HepG2 (cell line): ENCODE results near the gene CSRNP3. TPM values are rescaled to one million over a fixed set of nuclear protein-coding genes. Genes with fewer than 3 reads are reported as not detected.

Experiments used
- ATAC-seq: fragments of 200-7000 bp; cut with Tn5 transposase; 3 replicates; pipeline ENCODE4 v1.9.1; 2020; ENCODE audit warnings: mild to moderate bottlenecking, moderate library complexity
- BruUV-seq: library from RNA; stranded (reverse); fragments of 400-500 nt; replicated peaks from 2 replicates; lab custom pipeline; 2021; lab: Mats Ljungman, UMichigan
- CTCF ChIA-PET: fragments of 300-600 bp; formaldehyde crosslinking; extraction: SDS; loops from one replicate; lab custom pipeline; 2021; ENCODE audit warnings: low total read pairs, inconsistent platforms, low intra/inter-chr PET ratio; lab: Yijun Ruan, JAX
- POLR2A ChIA-PET: fragments of 350-600 bp; sonication (Branson Sonifier 250); formaldehyde crosslinking; loops from one replicate; lab custom pipeline; 2020; ENCODE audit warnings: antibody characterized with exemption, inconsistent platforms; lab: Yijun Ruan, JAX
- DNase-seq: peaks from one replicate; pipeline ENCODE4 v3.0.0-alpha.2; 2015; ENCODE audit warnings: low spot score
- FAIRE-seq: peaks from 3 replicates; lab custom pipeline; 2011; peaks lifted over from hg19 to GRCh38; lab: Jason Lieb, UNC
- H2AFZ ChIP-seq: one replicate; pipeline ENCODE4 v1.6.1; 2011; ENCODE audit warnings: low read length, inconsistent platforms
- H3K27ac ChIP-seq: fragments of 300-600 bp; 3 replicates; pipeline ENCODE4 v1.8.0; 2011; ENCODE audit warnings: mixed run types, mild to moderate bottlenecking, mixed read lengths, low read length, inconsistent platforms; ENCODE audit not compliant: insufficient read depth; ENCODE audit errors: extremely low read length
- H3K27me3 ChIP-seq, 2 experiments: fragments of 200-600 bp in 1 of 2; 2 replicates in 1 of 2; 3 replicates in 1 of 2; pipeline versions ENCODE4 v1.6.0 to v1.8.0; 2011; ENCODE audit warnings: low read length in 2 of 2, mild to moderate bottlenecking in 2 of 2, moderate library complexity in 2 of 2, inconsistent platforms in 1 of 2; ENCODE audit not compliant: insufficient read depth in 2 of 2, control insufficient read depth in 1 of 2
- H3K36me3 ChIP-seq, 2 experiments: fragments of 200-600 bp in 1 of 2; replicated peaks in 1 of 2; 2 replicates in 1 of 2; 3 replicates in 1 of 2; pipeline versions ENCODE4 v1.5.1 to v1.8.0; 2011; ENCODE audit warnings: low read length in 2 of 2, inconsistent platforms in 1 of 2; ENCODE audit not compliant: insufficient read depth in 2 of 2, control insufficient read depth in 1 of 2
- H3K4me1 ChIP-seq: 2 replicates; pipeline ENCODE4 v1.5.1; 2012; ENCODE audit warnings: low read length, inconsistent platforms; ENCODE audit not compliant: insufficient read depth
- H3K4me2 ChIP-seq: 2 replicates; pipeline ENCODE4 v1.6.0; 2011; ENCODE audit warnings: low read depth, low read length, inconsistent platforms
- H3K4me3 ChIP-seq, 3 experiments: fragments of 200-600 bp in 1 of 3; sonication (generic), shearing (Covaris generic) in 1 of 3; replicated peaks in 1 of 3; 2 replicates each; pipeline ENCODE4 v1.5.1; 2011 to 2016; ENCODE audit warnings: low read length in 3 of 3, inconsistent platforms in 2 of 3, low read depth in 2 of 3, mild to moderate bottlenecking in 2 of 3, control low read depth in 1 of 3, mixed read lengths in 1 of 3; ENCODE audit not compliant: insufficient read depth in 1 of 3
- H3K79me2 ChIP-seq: one replicate; pipeline ENCODE4 v1.6.1; 2011; ENCODE audit warnings: low read length, inconsistent platforms; ENCODE audit not compliant: insufficient read depth
- H3K9ac ChIP-seq: 2 replicates; pipeline ENCODE4 v1.6.0; 2011; ENCODE audit warnings: mild to moderate bottlenecking, low read depth, low read length, inconsistent platforms; ENCODE audit not compliant: insufficient read depth
- H3K9me3 ChIP-seq: 2 replicates; pipeline ENCODE4 v1.5.1; 2012; ENCODE audit warnings: mild to moderate bottlenecking, low read length
- H4K20me1 ChIP-seq: 2 replicates; pipeline ENCODE4 v1.6.0; 2011; ENCODE audit warnings: inconsistent platforms, mild to moderate bottlenecking, low read length, moderate library complexity; ENCODE audit not compliant: insufficient read depth
- E2F1 ChIP-seq: sonication (generic); formaldehyde crosslinking; IDR thresholded peaks from 2 replicates; pipeline ENCODE4 v1.5.0; 2020; ENCODE audit warnings: missing genetic modification reagents
- HINFP ChIP-seq: sonication (generic); formaldehyde crosslinking; IDR thresholded peaks from 2 replicates; pipeline ENCODE4 v1.4.0; 2020; ENCODE audit warnings: low read depth, mild to moderate bottlenecking, missing genetic modification reagents
- NFYC ChIP-seq: IDR thresholded peaks from 2 replicates; pipeline ENCODE4 v1.6.1; 2016; ENCODE audit warnings: missing genetic modification reagents, missing compliant biosample characterization
- RFX1 ChIP-seq: fragments of 450-650 bp; IDR thresholded peaks from 2 replicates; pipeline ENCODE4 v1.6.1; 2017
- TBX3 ChIP-seq: fragments of 450-650 bp; IDR thresholded peaks from 2 replicates; pipeline ENCODE4 v1.6.1; 2017; ENCODE audit warnings: antibody characterized with exemption, mild to moderate bottlenecking, inconsistent platforms, borderline replicate concordance
- ZFP90 ChIP-seq: sonication (generic); formaldehyde crosslinking; IDR thresholded peaks from 2 replicates; pipeline ENCODE4 v1.8.0; 2022; ENCODE audit warnings: missing genetic modification reagents, mild to moderate bottlenecking, inconsistent platforms, borderline replicate concordance
- ZNF749 ChIP-seq: sonication (generic); formaldehyde crosslinking; IDR thresholded peaks from 2 replicates; pipeline ENCODE4 v1.8.0; 2022; ENCODE audit warnings: mild to moderate bottlenecking, missing genetic modification reagents, moderate library complexity, borderline replicate concordance
- WGBS: methylation state at CpG from one replicate; pipeline ENCODE4 v1.1.6; 2017; ENCODE audit warnings: low lambda C conversion rate; 5-methylcytosine and 5-hydroxymethylcytosine counted together
- in situ Hi-C: cut with HindIII; loops from 2 replicates; pipeline ENCODE4 v1.10.0; 2017; ENCODE audit warnings: low pct_unique_long_range_greater_than_20kb; ENCODE audit not compliant: extremely low pct_ligation_motif_present
- intact Hi-C: fragments of 100-400 bp; cut with micrococcal nuclease; formaldehyde crosslinking; loops from one replicate; pipeline ENCODE4 v1.10.0; 2022; ENCODE audit not compliant: unreplicated experiment
- polyA plus RNA-seq, 8 experiments: library from polyadenylated mRNA; depleted of rRNA in 3 of 8; stranded (reverse) in 7 of 8; unstranded in 1 of 8; fragments of >200 nt; fragmentation: Illumina TruSeq in 4 of 8; extraction: Trizol in 4 of 8; gene quantifications; 2 replicates each; pipeline versions ENCODE4 v1.2.1 to v1.2.3, GENCODE V29; 2011 to 2016; ENCODE audit warnings: low read depth in 4 of 8, missing spikeins in 1 of 8, mixed read lengths in 1 of 8; ENCODE audit not compliant: insufficient read depth in 1 of 8
- total RNA-seq, 5 experiments: library from RNA; depleted of rRNA; stranded (reverse); fragments of >200 nt; fragmentation: Illumina TruSeq; extraction: Trizol; gene quantifications; 2 replicates each; pipeline ENCODE4 v1.2.3, GENCODE V29; 2016; ENCODE audit warnings: low read depth in 1 of 5

Gene CSRNP3
- total and polyA plus RNA-seq, 2 of the 13 experiments (the other 11 are each of a cell fraction or from before 2014, with no cell fraction given): not detected

GRCh38 chr2:165630236-165630635 is 160.7 kb downstream of the CSRNP3 start:
- CTCF ChIA-PET: no interaction called here
- Histone ChIP-seq H3K27me3 (no peaks in the 10 kb centered on the region), H3K27ac (no peak overlapping the region), H3K4me2 (no peak overlapping the region), H3K9ac (no peak overlapping the region), H3K9me3 (no peaks in the 10 kb centered on the region), H2AFZ (no peak overlapping the region), H3K4me3 (no peak overlapping the region), H3K79me2 (no peaks in the 10 kb centered on the region), H4K20me1 (no peaks in the 10 kb centered on the region), H3K36me3 (no peaks in the 10 kb centered on the region), H3K4me1 (no peaks in the 10 kb centered on the region)
- in situ Hi-C loops: no loop called here
- DNase-seq (no peak), ATAC-seq (no peak), FAIRE-seq (no peak)
- intact Hi-C loops: no loop called here
- no TSS peak for BruUV-seq
- 0% methylated on average over 3 of the region's 3 CpGs for WGBS
- POLR2A ChIA-PET: no interaction called here
- TF ChIP-seq TBX3 (no peak), RFX1 (no peak), ZFP90 (CRISPR knock-in tag) (no peak), NFYC (CRISPR knock-in tag) (no peak), HINFP (CRISPR knock-in tag) (no peak), E2F1 (CRISPR knock-in tag) (no peak), ZNF749 (CRISPR knock-in tag) (no peak)
